KMS-11 (cell line): ENCODE data around the gene B3GNT9.

Experiments used
- H2AFZ ChIP-seq: fragments of 200-600 bp; sonication (generic); 2 replicates; pipeline ENCODE4 v1.6.1; 2016; ENCODE audit warnings: antibody characterized with exemption, mixed run types, low read depth
- H3K27ac ChIP-seq: fragments of 200-600 bp; sonication (generic); 2 replicates; pipeline ENCODE4 v1.6.1; 2016; ENCODE audit warnings: mild to moderate bottlenecking, mixed run types
- H3K27me3 ChIP-seq: fragments of 200-600 bp; sonication (generic); 2 replicates; pipeline ENCODE4 v1.6.1; 2017; ENCODE audit warnings: mild to moderate bottlenecking, low read depth, mixed run types, moderate library complexity; ENCODE audit not compliant: insufficient read depth
- H3K36me3 ChIP-seq: fragments of 200-600 bp; sonication (generic); 2 replicates; pipeline ENCODE4 v1.6.1; 2017; ENCODE audit warnings: mild to moderate bottlenecking, mixed run types; ENCODE audit not compliant: insufficient read depth
- H3K4me1 ChIP-seq: fragments of 200-600 bp; sonication (generic); 2 replicates; pipeline ENCODE4 v1.6.1; 2016; ENCODE audit warnings: mild to moderate bottlenecking, low read depth, mixed run types; ENCODE audit not compliant: poor library complexity, severe bottlenecking
- H3K4me2 ChIP-seq: fragments of 200-600 bp; sonication (generic); 2 replicates; pipeline ENCODE4 v1.7.0; 2016; ENCODE audit warnings: mild to moderate bottlenecking, mixed run types
- H3K4me3 ChIP-seq: fragments of 200-600 bp; sonication (generic); IDR thresholded peaks from 2 replicates; pipeline ENCODE4 v1.6.1; 2017; ENCODE audit warnings: low read depth, low read length, mixed read lengths; ENCODE audit not compliant: insufficient read depth
- H3K79me2 ChIP-seq: fragments of 200-600 bp; sonication (generic); 2 replicates; pipeline ENCODE4 v1.6.1; 2016; ENCODE audit warnings: low read depth, mixed run types; ENCODE audit not compliant: insufficient read depth
- H3K9ac ChIP-seq: fragments of 200-600 bp; sonication (generic); 2 replicates; pipeline ENCODE4 v1.6.1; 2016; ENCODE audit warnings: mild to moderate bottlenecking, mixed run types
- H4K20me1 ChIP-seq: fragments of 200-600 bp; sonication (generic); 2 replicates; pipeline ENCODE4 v1.6.1; 2016; ENCODE audit warnings: mild to moderate bottlenecking, mixed run types; ENCODE audit not compliant: insufficient read depth
- CTCF ChIP-seq: fragments of 200-600 bp; sonication (generic); conservative IDR thresholded peaks from 2 replicates; pipeline ENCODE4 v1.6.1; 2017; ENCODE audit warnings: low read depth, mild to moderate bottlenecking, antibody characterized with exemption, low read length, moderate library complexity, mixed read lengths

B3GNT9 gene

GRCh38 chr16:67150833-67151396 lies at the start of gene B3GNT9:
Gene B3GNT9, minus strand, starts transcription at chr16:67150998. Its CDS starts 513 bp downstream, at chr16:67150485.
- peak within 1 kb of the TSS; percentile 27; the same call in 1 of the 2 replicates for H3K9ac ChIP-seq
- TF ChIP-seq CTCF = no peak
- no peaks in the 10 kb centered on the region for H3K36me3 ChIP-seq
- H3K79me2 ChIP-seq = no peaks in the 10 kb centered on the region
- peak within 1 kb of the TSS; percentile 82 for H2AFZ ChIP-seq
- no peak within 1 kb of the TSS for H3K4me3 ChIP-seq
- H4K20me1 ChIP-seq = no peaks in the 10 kb centered on the region
- H3K4me2 ChIP-seq = peak within 1 kb of the TSS; percentile 86
- no peaks in the 10 kb centered on the region for H3K27me3 ChIP-seq
- no peak within 1 kb of the TSS for H3K27ac ChIP-seq
- H3K4me1 ChIP-seq = peaks cover 2% of the 10 kb centered on the region

GRCh38 chr16:67200491-67200890 lies 49.7 kb upstream of the B3GNT9 start:
- H3K36me3 ChIP-seq = no peaks in the 10 kb centered on the region; the same call in 1 of the 2 replicates
- H3K4me3 ChIP-seq = no peak overlapping the region
- no peak overlapping the region for H3K9ac ChIP-seq
- H3K27me3 ChIP-seq = no peaks in the 10 kb centered on the region
- H3K27ac ChIP-seq = no peak overlapping the region
- no peaks in the 10 kb centered on the region for H3K79me2 ChIP-seq
- H3K4me2 ChIP-seq = no peak overlapping the region
- no peaks in the 10 kb centered on the region for H4K20me1 ChIP-seq
- H2AFZ ChIP-seq = no peak overlapping the region
- no peak for TF ChIP-seq CTCF
- no peaks in the 10 kb centered on the region for H3K4me1 ChIP-seq

GRCh38 chr16:67199808-67200198 lies 49.0 kb upstream of the B3GNT9 start:
- no peaks in the 10 kb centered on the region for H3K79me2 ChIP-seq
- H3K27ac ChIP-seq = no peak overlapping the region
- H3K4me3 ChIP-seq = no peak overlapping the region
- H4K20me1 ChIP-seq = no peaks in the 10 kb centered on the region
- TF ChIP-seq CTCF = no peak
- no peak overlapping the region for H2AFZ ChIP-seq
- H3K9ac ChIP-seq = no peak overlapping the region
- H3K27me3 ChIP-seq = no peaks in the 10 kb centered on the region
- no peaks in the 10 kb centered on the region; the same call in 1 of the 2 replicates for H3K36me3 ChIP-seq
- H3K4me2 ChIP-seq = no peak overlapping the region
- H3K4me1 ChIP-seq = no peaks in the 10 kb centered on the region

- peaks cover 1% of the 10 kb centered on the region for H3K79me2 ChIP-seq
- no peak within 1 kb of the TSS for H3K4me2 ChIP-seq
- H4K20me1 ChIP-seq = no peaks in the 10 kb centered on the region
- H3K27ac ChIP-seq = no peak within 1 kb of the TSS
- H3K36me3 ChIP-seq = no peaks in the 10 kb centered on the region; the same call in 1 of the 2 replicates
- H2AFZ ChIP-seq = no peak within 1 kb of the TSS
- TF ChIP-seq CTCF = no peak
- H3K9ac ChIP-seq = no peak within 1 kb of the TSS
- H3K4me3 ChIP-seq = no peak within 1 kb of the TSS
- H3K27me3 ChIP-seq = no peaks in the 10 kb centered on the region
- H3K4me1 ChIP-seq = no peaks in the 10 kb centered on the region
These were observed 48.4 kb upstream of the B3GNT9 start, which contains the start of gene ELMO3 for GRCh38 chr16:67199011-67199807. Gene ELMO3, plus strand, starts transcription at chr16:67199131. Its CDS starts 196 bp downstream, at chr16:67199327.
